GM19035 (cell line): ENCODE data around the gene KRT33A.
"Not testable (repeated sequence)": the region's sequence is repeated elsewhere in the genome, so short reads cannot be mapped to it uniquely, and the experiment has no call there.

Source experiments
- ATAC-seq: cut with Tn5 transposase; IDR thresholded peaks from one replicate; pipeline ENCODE4 v1.9.1; 2021; ENCODE audit not compliant: unreplicated experiment

KRT33A gene

GRCh38 chr17:41366070-41366469 is 15.4 kb upstream of the KRT33A start:
- no peak for ATAC-seq

DNA sequence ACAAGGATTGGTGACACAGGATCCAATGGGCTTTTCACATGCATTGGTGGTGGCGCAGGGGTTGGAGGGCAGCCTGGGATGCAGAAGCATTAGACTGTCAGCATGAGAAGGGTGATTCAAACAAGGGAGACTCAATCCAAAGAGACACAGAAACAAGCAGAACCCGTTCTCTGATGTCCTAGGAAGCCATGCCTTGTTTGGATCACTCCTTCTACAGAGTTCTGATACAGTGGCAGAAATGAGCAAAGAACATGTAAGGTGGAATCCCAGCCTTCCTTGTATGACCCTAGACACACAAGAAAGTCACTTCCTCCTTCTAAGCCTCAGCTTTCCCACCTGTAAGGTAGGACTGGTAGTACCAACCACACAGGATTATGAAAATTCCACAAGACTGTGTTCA is 13.3 kb upstream of the KRT33A start:
- no peak for ATAC-seq

DNA sequence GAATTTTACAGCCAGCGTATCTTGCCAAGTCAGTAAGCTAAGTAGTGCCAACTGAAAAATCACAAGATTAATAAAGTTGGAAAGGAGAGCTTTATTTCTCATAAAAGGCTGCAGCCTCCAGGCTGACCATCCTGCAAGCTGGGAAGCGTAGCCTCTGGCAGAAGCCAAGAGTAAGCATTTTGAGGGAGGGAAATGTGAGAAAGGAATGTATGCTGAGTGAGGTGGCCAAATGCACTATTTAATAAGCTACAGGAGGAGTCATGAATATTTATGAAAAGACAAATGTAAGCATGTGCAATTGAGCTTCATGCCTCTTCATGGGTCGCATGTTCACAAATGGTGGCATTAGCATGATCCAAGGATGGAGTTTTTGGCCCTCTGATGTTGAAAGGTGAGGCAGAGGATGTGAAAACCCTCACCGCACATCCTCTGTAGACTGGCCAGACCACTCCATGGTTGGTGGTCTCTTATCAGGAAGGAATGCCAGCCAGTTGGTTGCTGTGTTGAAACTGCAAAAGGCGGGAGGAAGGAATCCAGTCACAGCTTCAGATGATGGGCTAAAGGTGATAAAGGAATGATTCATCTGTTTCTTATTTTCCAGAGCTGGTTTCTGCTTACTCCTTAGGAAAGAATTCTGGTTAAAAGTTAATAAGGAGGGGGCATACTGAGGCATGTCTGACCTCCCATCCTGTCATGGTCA is 9.8 kb upstream of the KRT33A start:
- no peak for ATAC-seq

DNA sequence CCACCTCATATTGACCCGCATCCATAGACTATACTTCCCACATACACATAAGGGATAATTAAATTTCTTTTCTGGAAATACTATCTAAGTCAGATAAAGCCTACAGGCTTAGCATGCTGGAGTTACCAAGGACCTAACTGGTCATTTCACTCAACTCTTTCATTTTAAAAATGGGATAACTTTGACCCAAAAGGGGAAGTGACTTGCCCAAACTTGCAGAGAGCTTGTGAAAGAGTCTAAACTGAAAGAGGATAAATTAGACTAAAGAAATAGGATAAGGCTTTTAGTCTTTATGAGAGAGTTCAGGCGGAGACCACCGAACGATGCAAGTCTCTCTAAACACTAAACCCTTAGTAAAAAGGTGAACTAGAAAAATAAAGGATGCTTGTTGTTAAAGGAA is 3.9 kb upstream of the KRT33A start:
- ATAC-seq, result no peak

- ATAC-seq, result no peak
These were observed 2.2 kb upstream of the KRT33A start for GRCh38 chr17:41352597-41353366.

- no peak for ATAC-seq
These were observed 549 bp upstream of the KRT33A start for GRCh38 chr17:41351177-41351576.

- no peak for ATAC-seq
These were observed 2.5 kb downstream of the KRT33A start for GRCh38 chr17:41347869-41348760.

GRCh38 chr17:41346421-41346820 is 4.2 kb downstream of the KRT33A start:
- not testable (repeated sequence) for ATAC-seq

GRCh38 chr17:41345992-41346391 is 4.6 kb downstream of the KRT33A start:
- no peak for ATAC-seq

DNA sequence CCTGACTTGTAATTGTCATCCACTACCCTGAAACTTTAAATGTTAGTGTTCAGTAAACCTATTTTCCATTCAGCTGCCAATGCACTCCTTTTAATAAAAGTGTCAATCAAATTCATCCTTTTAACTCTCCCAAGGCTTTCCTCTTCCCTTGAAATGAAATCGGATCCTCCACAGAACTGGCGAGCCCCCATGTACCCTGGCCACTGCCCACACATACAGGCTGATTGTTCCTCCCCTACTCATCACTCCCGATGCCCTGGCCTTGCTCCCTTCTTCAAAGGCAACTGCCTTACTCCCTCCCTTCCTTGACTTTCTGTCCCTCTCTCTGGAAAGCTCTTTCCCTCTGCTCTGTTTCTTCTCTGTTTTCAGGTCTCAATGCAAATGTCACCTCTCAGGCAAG is 7.6 kb downstream of the KRT33A start:
- ATAC-seq, result no peak

DNA sequence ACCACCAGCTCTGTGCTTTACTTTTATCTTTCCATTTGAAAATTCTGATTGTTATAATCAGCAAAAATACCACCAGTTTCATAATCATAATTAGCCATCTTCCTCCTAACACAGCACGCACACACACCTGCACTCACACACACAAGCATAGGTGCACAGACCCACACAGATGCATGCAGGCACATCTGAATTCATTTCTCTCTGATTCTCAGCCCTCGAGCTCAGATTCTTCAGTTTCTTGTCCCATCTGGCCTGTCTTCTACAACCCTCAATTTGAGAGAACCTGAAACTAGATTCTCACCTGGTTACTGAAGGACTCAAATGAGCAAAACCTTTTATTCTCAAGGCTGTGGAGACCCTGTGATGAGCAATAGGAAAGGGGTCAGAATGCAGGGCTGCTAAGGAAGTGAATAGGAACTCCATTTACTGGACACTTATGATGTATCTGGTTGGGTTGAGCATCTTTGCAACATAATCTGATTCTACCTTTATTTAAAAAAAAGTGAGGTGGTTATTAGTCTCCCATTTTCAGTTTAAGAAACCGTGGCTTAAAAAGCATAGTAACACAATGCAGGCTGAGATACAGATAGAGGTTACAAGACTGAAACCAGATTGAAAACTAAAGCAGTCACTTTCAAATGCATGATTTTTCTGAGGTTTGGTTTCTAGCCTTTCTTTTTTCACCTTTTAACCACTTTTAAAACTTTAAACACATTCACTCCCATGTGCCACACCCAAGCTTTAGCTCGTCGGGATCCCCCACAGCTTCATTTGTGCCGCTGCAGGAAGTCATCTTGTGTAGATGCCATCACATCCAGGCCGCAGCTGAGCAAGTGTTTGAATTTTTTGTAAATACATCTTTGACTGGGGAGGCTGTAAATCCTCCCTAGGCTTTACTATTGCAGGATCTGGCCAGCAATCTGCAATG is 9.4 kb downstream of the KRT33A start:
- ATAC-seq, result no peak

- ATAC-seq, result no peak
These were observed 10.1 kb downstream of the KRT33A start for GRCh38 chr17:41340494-41340893.

DNA sequence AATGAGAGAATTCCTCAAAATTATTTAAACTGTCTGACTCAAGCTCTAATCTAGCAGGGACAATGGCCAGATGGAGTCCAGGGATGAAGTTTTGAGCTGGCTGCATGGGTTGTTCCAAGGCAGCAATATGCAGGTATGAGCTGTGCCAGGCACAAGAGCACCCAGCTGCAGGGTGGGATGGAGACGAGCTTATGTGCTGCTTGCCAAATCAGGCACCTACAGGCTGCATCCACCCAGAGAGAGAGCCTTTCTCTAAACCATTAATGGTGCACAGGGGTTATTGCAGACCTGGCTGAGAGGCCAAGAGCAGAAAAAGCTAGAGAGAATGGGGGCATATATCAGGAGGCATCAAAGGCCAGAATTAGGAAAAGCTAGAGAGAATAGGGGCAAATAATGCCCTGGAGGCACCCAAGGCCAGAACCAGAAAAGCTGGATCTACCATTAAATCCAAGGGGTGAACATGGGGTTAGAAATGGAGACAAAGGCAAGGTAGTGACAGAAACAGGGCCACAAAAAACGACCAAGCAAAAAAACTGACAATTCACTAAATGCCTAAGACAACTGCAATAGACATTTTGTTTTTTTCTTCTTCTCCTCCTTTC is 11.0 kb downstream of the KRT33A start:
- ATAC-seq, result no peak

DNA sequence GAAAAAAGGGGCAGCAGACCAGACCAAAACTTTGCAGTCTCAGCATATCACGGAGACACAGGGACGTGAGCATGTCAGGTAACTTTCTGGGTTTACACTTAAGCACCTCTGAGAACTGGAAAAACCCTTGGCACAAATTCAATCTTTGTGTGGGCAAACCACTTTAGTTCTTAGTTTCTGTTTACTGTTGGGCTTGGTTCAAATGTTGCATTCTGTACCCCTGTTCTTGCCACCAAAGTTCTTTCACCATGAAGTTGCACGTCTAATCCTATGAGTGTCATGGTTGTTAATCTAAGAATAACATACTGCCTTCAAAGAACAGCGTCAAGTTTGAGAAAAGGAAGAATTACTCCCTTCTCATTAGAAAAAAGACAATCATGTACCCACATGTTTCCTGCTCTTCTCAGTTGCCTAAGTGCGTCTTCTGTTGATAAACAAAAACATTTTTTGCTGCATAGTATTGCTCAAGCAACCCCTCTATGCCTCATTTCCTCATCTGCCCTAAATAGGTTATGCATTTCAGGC is 11.6 kb downstream of the KRT33A start:
- no peak for ATAC-seq

DNA sequence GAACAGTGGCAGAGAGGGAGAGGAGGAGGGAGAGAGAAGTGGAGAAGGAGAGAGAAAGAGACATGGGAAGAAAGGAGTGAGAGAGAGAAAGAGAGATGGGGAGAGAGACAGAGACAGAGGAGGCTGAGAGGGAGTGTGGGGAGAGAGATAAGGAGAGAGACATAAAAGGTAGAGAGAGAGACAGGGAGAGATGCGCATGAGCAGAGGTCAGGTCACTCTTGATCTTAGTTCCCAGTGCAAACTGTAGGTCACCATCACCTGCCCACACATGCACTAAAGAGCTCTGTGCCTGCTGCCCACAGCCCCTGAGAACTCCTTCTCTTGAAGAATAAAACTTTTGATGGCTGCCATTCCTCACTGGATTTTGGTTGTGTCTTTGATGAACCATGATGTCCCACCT is 14.9 kb downstream of the KRT33A start:
- ATAC-seq, result no peak

- ATAC-seq, result no peak
These were observed 16.0 kb downstream of the KRT33A start for GRCh38 chr17:41334385-41335305.

- ATAC-seq, result no peak
These were observed 16.8 kb downstream of the KRT33A start for GRCh38 chr17:41333836-41334235.

- no peak for ATAC-seq
These were observed 17.5 kb downstream of the KRT33A start for GRCh38 chr17:41333098-41333497.

GRCh38 chr17:41332239-41332638 is 18.4 kb downstream of the KRT33A start:
- no peak for ATAC-seq
